GM19023 (cell line): Measurements from ENCODE around the gene KCNG2.

Experiments
- ATAC-seq: cut with Tn5 transposase; IDR thresholded peaks from one replicate; pipeline ENCODE4 v1.9.1; 2021; ENCODE audit warnings: mild to moderate bottlenecking, moderate library complexity; ENCODE audit not compliant: unreplicated experiment

The KCNG2 gene

GRCh38 chr18:79878741-79879378 lies 81.1 kb downstream of the KCNG2 start:
- no peak for ATAC-seq

DNA sequence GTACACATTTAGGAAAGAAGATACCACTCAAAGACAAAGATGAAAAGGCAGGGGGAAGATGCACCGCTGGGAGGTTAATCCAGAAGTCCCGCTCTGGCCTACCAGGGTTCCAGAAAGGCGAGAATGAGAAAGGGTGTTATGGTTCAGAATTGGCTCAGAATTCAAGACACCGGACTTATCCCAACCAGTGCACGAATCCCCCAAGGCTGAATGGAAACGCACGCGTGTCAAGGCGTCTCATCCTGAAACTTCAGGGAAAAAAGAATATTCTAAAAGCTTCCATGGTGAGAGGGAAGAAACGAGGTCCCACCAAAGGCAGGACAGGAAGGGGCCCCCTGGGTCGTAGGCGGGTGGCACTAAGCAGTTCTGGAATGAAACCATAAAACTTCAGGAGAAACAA lies 81.8 kb downstream of the KCNG2 start:
- ATAC-seq: no peak

GRCh38 chr18:79881695-79882094 lies 84.0 kb downstream of the KCNG2 start:
- ATAC-seq: no peak

GRCh38 chr18:79882522-79883241 lies 84.9 kb downstream of the KCNG2 start:
- no peak for ATAC-seq

- ATAC-seq: no peak
Observed at GRCh38 chr18:79883461-79884293, 85.9 kb downstream of the KCNG2 start.

DNA sequence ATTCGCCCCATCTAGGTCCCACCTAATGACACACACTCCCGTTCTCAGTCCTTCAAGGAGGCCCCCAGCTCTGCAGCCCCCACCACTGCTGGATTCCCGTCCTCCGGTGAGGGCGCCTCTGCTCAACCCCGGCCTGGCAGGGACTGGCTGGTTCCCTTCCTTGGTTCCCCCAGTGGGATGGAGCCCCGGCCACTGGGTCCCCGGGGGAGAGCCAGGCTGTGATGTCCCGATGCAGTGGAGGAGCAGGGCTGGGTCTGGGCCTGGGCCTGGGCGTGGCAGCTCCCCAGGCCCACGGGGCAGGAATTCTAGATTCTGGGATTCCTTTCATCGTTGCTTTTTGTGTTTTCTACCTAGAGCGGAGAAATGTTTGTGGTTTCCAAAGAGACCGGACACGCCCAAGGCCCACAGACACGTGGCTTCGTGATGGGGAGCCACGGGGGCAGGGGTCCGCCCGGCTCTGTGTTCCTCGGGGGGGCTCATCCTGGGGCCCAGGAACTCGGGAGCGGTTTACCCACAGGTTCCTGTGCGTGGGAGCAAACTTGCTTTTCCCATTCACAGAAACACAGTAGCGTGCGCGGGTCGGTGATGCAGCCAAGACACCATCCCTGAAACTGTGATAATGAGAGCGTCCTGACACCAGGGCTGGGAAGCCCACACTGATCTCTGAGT lies 86.7 kb downstream of the KCNG2 start:
- ATAC-seq: no peak

- no peak for ATAC-seq
Observed at GRCh38 chr18:79884963-79885728, 87.4 kb downstream of the KCNG2 start.

DNA sequence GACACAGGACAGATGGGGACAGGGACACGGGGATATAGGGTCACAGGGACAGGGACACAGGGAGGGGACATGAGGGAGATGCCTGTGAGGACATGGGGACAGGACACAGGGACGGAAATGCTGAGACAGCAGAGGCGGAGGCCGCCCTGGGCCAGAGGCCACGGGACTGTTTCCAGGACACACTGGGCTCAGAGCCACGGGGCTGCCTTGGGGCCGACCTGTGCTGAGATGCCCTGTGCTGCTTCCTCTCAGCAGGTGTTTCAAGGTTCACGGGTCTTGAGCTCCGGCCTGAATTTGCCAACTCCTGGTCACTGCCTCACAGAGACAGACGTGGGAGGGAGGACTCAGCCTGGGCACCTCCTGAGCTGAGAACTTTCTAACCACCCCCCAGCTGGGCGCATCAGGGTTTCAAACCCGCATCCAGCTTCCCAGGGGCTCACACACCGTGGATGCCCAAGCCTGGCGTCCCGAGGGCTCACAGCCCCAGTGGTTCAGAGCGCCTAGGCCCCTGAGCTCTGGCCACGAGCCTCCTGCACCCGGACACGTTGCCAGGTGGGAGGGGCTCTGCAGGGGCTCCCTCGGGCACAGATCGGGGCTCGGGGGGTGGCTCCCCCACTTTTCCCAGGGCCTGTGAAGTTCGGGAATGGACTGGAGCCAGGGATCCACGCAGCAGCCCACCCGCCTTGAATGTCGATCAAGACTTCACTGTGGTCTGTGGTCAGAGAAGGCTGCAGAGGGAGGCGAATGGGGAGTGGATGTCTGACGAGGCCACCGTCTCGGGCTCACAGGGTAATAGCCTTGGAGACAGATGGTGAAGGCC lies 89.7 kb downstream of the KCNG2 start:
- ATAC-seq: no peak

- ATAC-seq: no peak
Observed at GRCh38 chr18:79888016-79888415, 90.3 kb downstream of the KCNG2 start.

DNA sequence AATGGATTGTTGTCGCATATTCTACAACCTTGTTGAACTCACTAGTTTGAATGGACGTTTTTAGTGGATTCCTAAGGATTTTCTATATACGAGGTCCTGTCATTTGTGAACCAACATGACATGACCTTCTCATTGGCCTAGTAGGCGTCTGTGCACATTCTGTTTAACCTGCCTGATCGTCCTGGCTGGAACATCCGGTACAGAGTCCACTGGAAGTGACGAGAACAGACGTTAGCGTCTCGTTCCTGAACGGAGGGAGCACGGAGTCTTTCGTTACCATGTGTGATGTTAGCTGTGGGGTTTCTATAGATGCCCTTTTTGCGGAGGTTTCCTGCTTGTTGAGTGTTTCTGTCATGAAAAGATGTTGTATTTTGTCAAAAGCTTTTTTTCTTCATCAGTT lies 91.8 kb downstream of the KCNG2 start:
- no peak for ATAC-seq

DNA sequence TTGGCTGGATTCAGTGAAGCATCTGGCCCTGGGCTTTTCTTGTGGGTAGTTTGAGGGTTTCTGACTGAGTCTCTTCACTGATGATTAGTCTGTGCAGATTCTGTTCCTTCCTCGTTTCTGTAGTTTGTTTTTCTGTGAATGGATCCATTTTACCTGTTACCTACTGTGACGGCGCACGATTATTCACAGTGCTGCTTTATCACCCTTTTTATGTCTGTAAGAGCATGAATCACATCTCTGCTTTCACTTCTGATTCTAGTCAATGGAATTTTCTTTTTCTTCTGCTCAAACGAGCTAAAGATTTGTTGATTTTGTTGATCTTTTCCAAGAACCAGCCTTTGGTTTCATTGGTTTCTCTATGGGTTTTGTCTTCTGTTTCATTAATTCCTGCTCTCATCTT lies 92.9 kb downstream of the KCNG2 start:
- no peak for ATAC-seq

- ATAC-seq: no peak
Observed at GRCh38 chr18:79896738-79897137, 99.0 kb downstream of the KCNG2 start.

DNA sequence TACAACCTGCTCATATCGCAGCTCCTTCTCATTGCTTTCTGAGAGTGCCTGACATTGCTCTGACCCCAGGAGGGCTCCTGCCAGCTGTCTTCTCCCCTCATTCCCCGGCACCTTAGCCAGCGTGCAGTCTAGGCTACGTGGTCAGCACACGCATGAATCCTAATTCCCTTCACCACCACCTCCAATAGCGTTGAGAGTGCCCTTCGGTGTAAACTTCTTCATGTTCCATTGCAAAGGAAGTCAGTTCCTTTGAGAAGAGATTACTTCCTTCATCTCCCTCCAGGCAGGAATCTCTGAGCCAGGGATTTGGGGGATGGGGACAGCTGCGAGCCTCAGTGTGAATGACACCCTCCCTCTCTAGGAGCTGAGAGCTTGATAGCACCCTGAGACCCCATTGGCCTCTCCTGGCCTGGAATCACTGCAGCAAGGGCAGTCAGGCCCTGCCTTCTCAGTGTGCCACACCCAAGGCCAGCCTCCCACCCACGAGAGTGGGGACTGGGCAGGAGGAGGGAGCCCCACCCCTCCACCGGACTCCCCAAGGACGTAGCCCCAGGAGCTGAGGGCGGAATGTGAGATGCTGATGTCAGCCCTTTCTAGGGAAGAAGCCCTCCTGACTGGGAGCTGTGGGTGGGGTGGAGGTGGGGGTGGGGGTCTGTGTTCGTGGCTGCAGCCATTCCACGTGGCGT lies 100.3 kb downstream of the KCNG2 start:
- no peak for ATAC-seq

GRCh38 chr18:79898952-79899608 lies 101.3 kb downstream of the KCNG2 start:
- ATAC-seq: no peak

GRCh38 chr18:79899609-79900445 lies 102.1 kb downstream of the KCNG2 start:
- no peak for ATAC-seq

- ATAC-seq: no peak
Observed at GRCh38 chr18:79900610-79901570, 103.2 kb downstream of the KCNG2 start.

DNA sequence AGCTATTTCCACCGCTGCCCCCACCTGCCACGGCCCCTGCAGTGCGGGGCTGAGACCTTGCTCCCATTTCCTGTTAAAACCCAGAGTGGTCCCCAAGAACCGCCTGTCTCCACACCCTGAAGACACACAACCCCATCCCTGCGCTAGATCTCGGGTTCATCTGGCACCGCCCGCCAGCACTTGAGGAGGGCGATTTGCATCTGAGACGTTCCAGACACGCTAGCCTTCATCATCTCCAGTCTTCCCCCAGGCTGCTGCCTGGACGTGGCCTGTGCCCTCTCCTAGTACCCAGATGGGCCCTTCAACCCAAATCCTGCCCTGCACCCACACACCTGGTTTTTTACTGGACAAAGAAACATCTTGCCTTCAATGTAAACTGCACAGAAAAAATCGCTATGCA lies 103.9 kb downstream of the KCNG2 start:
- no peak for ATAC-seq
